ENCODE results near the gene TPX2.
A peak's percentile ranks its signal among the peaks of the same experiment; 100 is the strongest.

Gene TPX2

DNA sequence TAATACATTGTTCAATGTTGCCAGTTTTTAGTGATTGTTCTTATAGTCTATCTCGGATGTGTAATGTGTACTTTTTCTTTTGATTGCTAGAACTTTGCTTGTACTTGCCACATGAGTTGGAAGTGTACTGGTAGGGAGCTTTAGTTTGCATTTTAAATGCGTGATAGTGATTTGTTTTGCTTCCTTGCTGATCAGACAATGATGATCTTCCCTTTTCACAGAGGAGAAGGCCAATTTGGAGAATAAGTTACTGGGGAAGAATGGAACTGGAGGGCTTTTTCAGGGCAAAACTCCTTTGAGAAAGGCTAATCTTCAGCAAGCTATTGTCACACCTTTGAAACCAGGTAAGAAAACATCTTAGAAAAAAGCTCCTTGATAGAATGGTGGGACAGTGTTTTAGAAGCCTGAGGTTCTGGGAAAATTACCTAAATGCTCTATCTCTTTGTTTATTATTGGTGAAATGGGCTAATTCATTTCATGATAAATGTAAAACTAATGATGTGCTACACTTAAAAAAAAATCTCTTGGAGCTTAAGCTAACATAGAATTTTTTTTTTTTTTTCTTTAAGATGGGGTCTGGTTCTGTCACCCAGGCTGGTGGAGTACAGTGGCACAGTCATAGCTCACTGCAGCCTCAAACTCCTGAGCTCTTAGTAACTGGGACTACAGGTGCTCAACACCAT, 20.9 kb downstream of the TPX2 start:
- no peak for DNase-seq (ENCODE audit: low read depth, low spot score)

DNA sequence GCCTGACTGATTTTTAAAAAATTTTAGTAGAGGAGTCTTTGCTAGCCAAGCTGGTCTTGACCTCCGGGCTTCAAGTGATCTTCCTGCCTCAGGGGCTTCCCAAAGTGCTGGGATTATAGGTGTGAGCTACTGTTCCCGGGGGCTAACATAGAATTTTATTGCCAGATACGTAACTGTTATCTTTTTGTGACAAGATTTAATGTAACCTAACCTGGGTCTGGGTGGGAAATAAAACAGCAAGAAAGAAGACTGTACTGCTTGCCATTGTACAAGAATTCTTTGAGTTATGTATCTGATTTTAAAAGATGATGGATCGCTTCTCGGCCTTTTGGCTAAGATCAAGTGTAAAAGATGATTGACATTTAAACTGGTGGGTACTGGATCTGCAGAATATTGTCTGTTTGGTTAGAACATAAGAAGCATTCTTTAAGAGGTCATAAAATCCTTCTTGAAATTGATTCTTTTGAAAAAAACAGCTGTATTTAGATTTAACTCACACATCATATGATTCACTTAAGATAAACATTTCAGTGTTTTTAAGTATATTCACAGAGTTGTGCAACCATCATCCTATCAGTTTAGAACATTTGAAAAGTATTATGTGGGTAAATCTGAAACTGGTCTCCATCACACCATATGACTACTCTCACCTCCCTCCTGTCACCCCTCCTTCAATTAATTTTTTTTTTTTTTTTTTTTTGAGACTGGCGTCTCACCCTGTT, 21.6 kb downstream of the TPX2 start:
- DNase-seq (ENCODE audit: low read depth, low spot score), result no peak

DNA sequence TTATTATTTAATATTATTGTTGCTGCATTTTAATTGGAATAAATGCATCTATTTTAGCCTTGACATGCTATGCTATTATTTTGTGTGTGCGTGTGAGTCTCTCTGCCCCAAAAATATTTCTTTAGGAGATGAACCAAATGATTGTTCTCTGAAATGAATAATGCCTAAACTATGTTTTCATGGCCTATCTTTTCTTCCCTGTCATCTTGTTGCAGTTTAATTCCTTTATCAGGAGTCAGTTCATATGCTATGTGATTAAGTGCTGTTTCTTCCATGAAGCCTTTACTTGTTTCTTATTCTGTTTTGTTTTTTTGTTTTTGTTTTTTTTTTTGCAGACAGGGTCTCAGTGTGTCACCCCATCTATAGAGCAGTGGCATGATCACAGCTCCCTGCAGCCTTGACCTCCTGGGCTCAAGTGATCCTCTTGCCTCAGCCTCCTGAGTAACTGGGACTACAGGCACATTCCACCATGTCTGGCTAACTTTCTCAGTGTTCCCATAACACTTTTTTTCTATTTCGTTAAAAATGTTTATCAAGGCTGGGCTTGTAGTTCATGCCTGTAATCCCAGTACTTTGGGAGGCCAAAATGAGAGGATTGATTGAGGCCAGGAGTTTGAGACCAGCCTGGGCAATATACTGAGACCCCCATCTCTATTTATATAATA, 25.7 kb downstream of the TPX2 start:
- DNase-seq (ENCODE audit: low read depth, low spot score), result no peak

DNA sequence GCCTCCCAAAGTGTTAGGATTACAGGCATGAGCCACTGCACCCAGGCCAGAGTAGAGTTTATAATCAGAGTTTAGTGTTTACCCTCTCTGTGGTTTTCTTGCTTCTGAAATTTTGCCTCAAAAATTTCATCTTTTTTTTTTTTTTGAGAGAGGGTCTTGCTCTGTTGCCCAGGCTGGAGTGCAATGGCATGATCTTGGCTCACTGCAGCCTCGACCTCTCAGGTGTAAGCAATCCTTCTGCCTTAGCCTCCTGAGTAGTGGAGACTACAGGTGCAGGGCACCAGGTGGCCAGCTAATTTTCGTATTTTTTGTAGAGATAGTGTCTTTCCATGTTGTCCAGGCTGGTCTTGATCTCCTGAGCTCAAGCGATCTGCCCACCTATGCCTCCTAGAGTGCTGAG, 28.7 kb downstream of the TPX2 start:
- DNase-seq (ENCODE audit: low read depth, low spot score), result no peak

DNA sequence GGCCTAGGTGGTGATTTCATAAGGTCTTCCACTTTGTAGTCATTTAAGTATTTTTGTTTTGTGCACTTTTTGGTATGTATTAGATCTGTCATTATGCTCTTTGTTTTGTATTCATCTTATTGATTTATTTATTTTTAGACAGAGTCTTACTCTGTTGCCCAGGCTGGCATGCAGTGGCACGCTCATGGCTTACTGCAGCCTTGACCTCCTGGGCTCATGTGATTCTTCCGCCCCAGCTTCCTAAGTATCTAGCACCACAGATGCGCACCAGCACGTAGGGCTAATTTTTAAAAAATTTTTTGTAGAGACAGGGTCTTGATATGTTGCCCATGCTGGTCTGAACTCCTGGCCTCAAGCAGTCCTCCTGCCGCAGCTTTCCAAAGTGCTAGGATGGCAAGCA, 30.6 kb downstream of the TPX2 start:
- no peak for DNase-seq (ENCODE audit: low read depth, low spot score)

DNA sequence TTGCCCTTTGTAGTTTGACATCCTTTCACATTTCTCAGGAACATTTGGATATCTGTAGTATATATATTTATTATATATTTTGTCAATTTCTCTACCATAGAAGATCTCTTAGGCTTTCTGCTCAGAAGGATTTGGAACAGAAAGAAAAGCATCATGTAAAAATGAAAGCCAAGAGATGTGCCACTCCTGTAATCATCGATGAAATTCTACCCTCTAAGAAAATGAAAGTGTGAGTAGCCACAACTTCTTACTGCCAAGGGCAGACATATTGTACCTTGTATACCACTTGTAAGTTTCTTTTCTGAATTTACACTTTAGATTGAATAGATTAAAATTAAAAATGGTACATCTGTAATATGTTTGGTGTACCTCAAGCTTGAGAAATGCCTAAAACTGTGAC, 31.2 kb downstream of the TPX2 start:
- DNase-seq (ENCODE audit: low read depth, low spot score), result no peak

DNA sequence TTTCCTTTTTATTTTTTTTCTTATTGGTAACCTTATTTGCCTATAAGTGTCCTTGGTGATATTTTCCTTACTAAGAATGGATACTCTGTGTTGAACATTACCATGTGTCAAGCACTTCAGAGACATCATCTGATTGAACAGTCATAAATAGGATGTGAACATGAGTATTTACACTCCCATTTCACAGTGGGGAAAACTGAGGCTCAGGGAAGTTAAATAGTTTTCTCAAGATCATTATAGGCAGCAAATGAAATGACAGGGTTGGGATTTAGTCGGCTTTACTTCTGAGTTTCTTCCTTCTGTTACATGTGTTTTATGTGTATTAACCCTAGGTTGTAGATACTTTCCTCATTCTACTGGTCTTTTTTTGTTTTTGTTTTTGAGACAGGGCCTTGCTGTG, 35.3 kb downstream of the TPX2 start:
- DNase-seq (ENCODE audit: low read depth, low spot score), result no peak

DNA sequence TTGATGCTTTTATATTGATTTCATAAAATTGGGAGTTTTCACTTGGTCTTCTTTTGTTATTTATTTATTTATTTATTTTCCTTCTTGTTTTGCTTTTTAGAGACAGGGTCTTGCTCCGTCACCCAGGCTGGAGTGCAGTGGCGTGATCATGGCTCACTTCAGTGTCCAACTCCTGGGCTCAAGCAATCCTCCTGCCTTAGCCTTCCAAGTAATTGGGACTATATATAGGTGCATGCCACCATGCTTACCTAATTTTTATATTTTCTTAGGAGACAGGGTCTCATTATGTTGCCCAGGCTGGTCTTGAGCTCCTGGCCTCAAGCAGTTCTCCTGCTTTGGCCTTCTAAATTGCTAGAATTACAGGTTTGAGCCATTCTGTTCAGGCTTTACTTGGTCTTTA, 41.7 kb downstream of the TPX2 start:
- no peak for DNase-seq (ENCODE audit: low read depth, low spot score)

DNA sequence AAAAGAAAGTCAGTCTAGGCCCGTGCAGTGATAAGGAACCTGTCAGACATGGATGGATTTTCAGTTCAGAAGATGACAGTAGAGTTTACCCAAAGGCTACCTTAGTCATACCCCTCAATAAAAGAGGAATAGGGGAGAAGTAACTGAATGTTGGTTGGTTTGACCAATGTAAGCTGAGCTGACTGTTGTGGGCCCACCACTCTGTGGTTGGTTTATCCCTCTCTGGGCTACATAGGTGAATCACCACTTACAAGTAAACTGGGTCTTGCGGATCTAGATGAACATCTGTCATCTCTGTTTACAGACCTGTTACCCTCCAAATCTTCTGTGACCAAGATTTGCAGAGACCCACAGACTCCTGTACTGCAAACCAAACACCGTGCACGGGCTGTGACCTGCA, 42.9 kb downstream of the TPX2 start:
- no peak for DNase-seq (ENCODE audit: low read depth, low spot score)

DNA sequence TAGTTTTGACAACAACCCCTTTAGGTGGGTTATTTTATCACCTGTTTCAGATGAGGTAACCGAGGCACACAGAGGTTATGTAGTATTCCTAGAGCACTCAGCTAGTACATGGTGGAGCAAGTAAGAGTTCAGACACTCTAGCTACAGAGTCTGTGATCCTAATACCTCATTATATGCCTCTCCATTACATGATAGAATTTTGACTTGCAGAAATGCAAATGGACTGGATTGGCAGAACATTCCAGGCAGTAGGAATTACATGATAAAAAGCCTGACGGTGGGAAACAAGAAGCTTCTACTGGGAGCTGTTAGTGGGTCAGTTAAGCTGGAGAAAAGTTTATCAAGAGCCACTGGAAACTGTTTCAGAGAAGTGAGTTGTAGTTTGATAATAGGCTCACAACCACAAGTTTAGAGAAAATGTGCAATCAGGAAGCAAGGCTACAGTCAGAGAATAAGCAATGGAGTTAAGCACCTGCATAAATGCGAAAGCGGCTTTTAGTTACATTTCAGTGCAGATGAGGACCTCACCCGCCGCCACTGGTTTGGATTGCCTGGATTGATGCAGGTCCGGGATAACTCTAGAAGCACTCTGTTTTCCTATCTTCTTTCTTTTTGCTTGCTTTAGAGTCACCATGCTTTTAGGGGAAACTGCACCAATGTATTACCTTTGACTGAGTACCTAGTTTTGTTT, 45.4 kb downstream of the TPX2 start:
- no peak for DNase-seq (ENCODE audit: low read depth, low spot score)

DNA sequence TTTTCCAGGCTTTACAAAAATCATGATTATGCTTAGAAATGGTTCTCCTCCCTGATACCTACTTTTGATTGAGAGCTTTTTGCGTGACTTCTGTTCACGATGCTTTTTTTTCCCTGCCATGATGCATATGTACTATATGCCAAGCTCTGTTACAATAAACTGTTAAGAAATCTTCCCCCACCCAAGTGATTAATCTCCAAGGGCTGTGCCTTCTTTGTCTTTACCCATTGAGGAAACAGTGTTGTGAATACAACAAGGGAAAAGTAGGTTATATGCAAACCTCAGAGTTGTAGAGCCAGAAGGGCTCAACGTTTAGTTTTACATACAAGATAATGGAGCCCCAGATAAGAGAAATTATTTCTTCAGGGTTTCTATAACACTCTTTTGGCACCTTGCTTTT, 46.0 kb downstream of the TPX2 start:
- no peak for DNase-seq (ENCODE audit: low read depth, low spot score)

DNA sequence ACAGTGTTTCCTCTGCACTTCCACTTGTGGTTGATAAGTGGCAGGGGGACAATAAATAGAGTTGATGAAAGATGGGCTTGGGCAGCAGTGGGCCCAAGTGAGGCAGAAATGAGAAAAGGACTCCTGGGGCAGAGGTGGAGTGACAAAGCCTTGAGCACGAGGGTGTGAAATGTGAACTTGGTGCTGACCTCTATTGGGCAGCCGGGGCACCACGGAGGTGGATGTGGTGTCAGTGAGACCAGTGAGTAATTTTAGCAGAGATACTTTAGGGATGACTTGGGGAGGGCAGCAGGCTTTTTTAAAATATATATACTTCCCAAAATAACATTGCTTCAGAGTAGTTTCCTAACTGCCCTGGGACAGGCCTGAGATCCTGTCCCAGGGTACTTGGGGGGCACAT, 49.5 kb downstream of the TPX2 start:
- no peak for DNase-seq (ENCODE audit: low read depth, low spot score)

DNA sequence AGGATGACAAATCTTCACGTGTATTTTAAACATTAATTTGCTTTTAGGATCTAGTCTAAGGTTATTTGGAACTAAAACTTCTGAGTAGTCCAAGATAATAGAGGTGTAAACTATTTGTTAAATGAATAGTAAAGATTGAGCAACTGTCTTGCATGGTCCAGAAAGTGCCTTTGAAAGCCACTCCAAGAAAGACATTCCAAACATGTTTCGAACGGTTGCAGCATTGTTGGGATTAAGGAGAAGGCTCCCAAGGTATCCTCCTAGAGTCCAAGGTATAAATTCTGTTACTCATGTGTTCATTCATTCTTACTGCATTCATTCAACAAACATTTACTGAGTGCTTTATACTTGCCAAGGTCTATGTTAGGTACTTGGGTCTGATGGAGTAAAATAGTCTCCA, 51.3 kb downstream of the TPX2 start:
- DNase-seq (ENCODE audit: low read depth, low spot score), result peak; percentile 48

DNA sequence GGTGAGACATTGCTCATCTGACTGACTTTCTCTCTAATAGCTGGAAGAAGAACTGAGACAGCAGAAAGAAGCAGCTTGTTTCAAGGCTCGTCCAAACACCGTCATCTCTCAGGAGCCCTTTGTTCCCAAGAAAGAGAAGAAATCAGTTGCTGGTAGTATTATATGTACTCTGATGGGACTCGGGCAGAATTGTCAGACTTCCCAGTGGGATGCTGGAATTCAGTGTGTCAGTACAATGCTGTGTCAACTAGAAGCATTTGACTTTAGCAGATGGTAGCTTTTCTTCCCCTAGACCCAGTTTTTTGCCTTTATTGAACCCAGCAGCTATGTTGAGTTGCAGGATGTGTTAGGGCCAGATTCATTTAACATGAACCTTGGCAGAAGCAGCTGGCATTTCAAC, 58.3 kb downstream of the TPX2 start:
- DNase-seq (ENCODE audit: low read depth, low spot score), result no peak

DNA sequence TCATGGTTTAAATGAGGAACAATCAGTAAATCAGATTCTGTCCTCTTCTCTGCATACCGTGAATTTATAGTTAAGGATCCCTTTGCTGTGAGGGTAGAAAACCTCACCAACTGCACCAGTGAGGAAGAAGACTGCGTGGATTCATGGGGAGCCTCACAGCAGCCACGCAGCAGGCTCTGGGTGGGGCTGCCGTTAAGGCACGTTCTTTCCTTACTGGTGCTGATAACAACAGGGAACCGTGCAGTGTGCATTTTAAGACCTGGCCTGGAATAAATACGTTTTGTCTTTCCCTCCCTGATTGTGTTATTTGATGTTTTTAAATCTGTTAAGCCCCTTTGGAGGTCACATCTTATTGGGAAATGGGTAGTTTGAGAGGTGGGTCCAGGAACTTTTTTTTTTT, 62.4 kb downstream of the TPX2 start:
- no peak for DNase-seq (ENCODE audit: low read depth, low spot score)

DNA sequence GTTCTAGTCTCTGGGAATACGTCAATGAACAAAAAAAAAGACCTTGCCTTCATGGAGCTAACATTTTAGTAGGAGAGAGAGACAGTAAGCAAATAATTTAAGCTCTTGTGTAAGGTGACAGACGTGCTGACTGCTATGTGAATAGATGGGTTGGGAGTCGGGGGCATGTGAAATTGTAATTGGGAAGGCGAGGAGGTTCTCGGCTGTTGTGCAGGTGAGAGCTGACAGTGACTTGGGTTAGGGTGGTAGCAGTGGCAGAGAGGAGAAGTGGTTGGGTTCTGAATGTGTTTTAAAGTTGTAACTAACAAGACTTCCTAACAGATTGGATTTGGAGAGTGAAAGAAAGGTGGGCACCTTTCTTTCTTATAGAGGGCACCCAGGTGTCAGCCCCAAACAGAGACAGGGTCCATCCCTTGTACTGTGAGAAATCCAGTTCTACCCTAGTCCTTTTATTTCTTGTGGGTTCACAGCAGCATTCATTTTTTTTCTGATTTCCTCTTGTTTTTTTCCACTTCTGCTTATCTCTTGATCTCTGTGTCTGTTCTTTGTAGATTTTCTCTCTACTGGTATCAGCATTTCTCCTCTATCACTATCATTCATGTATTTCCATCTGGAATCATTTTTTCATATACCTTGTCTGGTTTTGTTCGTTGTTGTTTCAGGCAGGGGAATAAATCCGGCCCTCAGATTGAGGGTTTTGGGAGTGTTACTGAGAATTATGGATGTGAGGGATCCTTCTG, 64.6 kb downstream of the TPX2 start:
- DNase-seq (ENCODE audit: low read depth, low spot score), result no peak

DNA sequence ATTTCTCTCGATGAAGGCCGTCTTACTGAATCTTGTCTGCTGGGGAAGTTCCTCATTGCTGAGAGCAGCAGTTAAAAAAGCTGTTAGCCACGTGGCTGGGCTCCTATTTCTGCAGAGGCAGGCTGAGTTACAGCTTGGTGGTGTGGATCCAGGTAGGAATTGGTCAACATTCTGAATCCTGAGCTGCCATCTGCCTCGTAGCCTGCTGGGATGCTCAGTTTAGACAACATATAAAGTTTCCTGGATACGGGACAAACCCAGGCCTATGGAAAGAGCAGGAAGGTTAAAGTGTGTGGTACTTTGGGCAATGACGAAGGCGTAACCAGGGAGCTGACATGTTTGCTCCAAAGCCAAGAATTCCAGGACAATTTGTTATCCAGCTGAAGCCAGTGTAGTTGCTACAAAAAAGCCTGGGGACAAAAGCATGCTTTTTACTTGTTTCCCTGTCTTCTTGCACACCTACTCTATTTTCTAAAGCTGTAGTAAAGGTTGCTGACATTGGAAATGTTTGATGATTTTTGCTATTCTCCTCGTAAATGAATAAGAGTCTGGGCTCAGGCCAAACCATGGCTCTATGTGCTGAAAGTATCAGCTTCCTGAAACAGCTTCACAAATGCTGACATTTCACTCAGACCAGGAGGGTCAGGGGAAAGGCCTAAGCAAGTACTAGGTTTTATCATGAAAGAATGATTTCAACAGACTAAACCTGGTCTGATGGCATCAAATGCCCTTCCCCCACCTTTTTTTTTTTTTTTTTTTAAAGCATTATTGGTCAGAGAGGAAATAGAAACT, 67.7 kb downstream of the TPX2 start:
- DNase-seq (ENCODE audit: low read depth, low spot score), result no peak

DNA sequence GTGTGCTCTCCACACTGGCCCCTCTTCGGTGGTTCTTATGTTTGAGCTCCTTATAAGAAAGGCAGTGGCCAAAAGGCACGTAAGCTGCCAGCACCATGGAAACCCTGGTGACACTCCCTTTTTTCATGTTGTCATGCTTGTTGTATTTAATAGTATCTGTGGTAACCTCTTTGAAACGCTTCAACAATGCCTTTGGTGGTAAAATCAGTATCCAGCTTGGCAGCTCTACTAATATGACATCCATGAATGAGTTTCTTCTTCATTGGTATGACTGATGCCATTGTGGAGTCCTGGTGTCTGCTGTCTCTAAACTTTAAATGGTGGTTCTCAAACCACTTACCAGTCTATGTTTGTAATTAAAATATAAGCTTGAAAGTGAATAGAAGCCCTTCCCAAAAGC, 69.4 kb downstream of the TPX2 start:
- DNase-seq (ENCODE audit: low read depth, low spot score), result no peak

DNA sequence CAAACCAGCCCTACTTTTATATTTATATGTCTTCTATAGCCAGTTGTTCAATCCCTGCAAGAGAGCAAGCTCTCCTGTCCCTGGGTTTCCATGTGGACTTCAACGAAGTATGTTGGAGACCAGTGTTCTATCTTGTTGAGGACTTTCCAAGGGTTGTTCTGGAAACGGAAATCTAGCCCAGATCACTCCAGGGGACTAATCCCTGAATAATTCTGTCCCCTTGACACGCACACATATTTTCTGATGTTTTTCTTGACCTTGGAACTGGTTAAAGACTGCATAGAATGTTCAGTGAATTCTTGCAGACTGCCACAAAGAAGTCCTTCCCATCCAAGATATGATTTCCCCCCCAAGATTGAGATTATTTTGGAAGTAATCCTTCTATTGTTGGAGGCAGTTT, 70.6 kb downstream of the TPX2 start:
- no peak for DNase-seq (ENCODE audit: low read depth, low spot score)

DNA sequence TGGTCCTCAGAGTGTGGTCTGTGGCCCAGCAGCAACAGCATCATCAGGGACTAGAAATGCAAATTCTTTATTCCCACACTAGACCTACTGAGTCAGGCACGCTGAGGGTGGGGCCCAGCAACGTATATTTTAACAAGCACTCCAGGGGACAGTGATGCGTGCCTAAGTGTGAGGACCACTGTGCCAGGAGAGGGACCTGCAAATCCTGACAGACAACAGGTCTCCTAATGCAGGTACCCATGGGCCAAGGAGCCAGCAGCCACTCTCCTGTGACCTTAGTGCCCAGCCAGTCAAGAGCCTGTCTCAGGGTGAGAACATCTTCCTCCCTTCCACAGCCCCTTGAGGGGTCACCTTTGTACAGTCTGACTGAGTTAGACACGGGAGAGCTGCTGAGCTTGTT, 72.1 kb downstream of the TPX2 start:
- DNase-seq (ENCODE audit: low read depth, low spot score), result no peak

Data from astrocyte of the hippocampus (primary cell).